GM21515 (cell line): ENCODE data around the gene PI4K2B.
"Not testable (repeated sequence)": the region's sequence is repeated elsewhere in the genome, so short reads cannot be mapped to it uniquely, and the experiment has no call there.

Experiments
- ATAC-seq: cut with Tn5 transposase; IDR thresholded peaks from one replicate; pipeline ENCODE4 v1.9.1; 2021; ENCODE audit not compliant: unreplicated experiment

PI4K2B gene

DNA sequence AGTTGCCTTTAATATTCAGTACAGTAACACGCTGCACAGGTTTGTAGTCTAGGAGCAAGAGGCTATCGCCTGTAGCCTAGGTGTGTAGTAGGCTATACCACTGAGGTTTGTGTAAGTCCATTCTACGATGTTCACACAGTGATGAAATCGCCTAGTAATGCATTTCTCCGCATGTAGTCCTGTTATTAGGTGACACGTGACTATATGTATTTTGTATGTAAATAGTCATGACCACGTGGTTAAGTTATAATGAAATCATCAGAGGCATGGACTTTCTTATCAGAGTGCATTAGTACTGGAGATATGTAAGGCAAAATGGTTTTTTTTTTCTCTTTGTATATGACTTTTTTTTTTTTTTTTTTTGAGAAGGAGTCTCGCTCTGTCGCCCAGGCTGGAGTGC is 68.8 kb downstream of the PI4K2B start:
- ATAC-seq: no peak

DNA sequence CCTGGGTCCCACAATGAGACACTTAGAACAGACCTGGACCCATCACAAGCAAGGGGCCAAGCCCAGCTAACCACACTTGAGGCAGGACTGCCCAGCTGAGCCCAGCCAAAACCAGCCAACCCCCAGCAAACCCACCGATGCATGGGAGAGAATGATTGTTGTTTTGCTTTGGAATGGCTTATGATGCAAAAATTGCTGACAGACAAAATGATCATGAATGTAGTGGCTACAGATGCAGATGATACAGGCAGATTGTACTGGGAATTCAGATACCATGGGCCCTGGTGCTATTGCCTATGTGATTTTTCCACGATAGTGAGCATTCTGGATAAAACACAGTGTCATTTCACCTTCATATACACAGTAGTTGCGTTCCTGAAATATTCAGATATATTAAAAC is 69.7 kb downstream of the PI4K2B start:
- no peak for ATAC-seq

DNA sequence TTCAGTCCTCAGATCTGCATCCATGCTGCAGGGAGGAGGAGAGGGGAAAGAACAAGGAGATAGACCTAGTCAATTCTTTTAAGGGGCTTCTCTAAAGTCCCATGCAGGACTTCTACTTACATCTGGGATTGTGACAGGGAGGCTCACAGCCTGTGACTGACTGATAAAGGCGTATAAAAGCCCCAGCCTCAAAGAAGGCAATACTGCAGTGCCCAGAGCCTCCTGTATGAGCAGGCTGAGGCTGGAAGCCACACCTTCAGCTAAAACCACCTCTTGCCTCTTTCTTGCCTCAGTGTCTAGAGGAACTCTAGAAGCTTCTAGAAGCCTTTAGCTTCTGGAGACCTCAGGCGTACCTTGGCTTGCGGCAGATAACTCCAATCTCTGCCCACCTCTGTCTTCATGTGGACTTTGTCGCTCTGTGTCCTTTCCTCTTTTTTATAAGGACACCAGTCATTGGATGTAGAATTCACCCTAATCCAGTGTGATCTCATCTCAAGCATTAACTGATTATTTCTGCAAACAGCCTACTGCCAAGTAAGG is 72.8 kb downstream of the PI4K2B start:
- no peak for ATAC-seq

DNA sequence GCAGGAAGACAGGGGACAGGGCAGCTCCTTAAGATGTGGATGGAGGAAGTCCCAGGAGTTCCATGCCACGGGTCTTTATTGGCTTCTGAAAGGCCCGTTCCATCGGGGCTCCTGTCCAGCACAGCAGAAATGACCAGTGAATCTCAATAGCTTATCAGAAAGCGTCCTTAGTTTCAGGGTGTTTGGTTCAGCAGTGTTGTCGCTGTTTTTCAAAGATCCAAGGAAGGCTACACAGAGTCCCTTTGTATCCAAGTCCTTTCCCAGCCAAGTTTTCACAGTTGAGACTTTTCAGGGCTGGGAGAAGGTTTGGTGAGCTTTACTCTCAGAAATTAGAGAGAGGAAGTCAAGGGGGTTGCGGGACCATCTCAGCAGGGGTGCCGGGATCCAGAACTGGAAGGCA is 73.8 kb downstream of the PI4K2B start:
- no peak for ATAC-seq

DNA sequence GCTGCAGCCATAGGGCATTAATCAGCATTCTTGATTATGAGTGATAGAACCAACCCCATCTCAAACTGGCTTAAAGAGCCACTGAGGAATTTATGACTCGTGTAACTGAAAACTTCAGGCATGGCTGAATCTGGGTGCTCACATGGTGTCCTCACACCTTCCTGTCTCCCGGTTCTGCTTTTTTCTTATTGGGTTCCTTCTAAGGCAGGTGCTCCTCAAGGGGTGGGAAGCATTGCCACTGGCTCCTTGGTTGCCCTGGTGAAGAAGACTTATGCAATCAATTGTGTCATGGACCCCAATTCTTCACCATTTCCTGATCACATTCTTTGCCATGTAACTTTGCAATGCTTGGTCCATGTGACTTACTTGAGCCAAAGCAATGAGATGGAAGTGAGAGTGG is 74.5 kb downstream of the PI4K2B start:
- no peak for ATAC-seq

DNA sequence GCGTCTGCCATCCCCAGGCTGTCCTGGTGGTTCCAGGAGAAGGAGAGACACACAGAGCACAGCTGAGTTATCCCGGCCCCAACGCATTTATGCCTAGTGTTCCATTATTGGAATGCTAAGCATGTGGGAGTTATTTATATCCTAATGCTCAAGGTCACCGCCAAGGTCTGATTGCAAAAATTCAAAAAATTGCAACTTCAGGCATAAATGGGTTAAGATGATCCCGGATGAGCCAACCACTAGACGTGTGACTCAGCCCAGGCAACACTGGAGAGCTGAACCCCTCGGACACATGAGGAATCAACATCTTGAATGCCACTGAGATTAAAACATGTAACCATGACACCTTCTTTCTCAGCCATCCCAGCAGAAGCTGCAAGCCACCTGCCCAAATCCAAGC is 74.9 kb downstream of the PI4K2B start:
- ATAC-seq: no peak

DNA sequence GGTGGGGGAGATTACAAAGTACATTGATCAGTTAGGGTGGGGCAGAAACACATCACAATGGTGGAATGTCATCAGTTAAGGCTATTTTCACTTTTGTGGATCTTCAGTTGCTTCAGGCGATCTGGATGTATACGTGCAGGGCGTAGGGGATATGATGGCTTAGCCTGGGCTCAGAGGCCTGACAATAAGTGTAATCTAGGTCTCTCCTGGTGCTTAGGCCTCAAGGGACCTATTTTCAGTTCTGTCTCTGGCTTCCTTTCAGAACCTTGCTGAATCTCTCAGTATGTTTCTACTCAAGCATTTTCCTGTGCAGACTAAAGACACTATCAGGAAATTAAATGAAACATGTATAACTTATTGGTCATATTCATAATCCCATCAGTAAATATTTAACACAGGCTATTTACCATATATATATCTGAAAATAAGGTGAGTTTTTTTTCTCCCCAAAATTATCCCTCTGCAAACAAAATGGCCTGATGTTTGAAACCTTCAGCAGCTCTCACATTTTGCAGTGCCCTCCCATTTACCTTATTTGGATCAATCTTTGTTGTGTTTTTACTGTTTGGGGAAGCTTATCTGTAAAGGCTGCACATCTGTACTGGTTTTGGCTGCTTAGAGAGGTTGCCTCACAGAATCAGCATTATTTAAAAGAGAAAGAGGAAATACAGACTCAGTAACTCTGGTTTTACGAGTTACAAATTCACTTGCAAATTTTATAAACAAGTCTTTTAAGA is 76.4 kb downstream of the PI4K2B start:
- ATAC-seq: peak; percentile 57

DNA sequence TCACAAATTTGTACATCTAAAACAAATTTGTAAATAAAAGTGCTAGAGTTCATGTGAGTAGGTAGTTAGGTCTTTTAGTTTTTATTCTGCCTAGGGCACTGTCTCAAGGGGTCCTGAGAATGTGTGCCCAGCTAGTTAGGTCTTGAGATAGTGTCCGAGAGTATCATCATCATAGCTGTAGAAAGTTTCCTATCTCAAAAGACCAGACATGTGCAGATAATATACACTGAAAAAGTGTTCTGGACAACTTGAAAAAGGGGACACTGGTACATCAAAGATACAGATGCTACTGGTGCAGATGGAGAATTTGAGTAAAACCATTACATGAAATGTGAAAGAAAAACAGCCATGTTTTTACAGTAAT is 77.0 kb downstream of the PI4K2B start:
- ATAC-seq: peak; percentile 18

DNA sequence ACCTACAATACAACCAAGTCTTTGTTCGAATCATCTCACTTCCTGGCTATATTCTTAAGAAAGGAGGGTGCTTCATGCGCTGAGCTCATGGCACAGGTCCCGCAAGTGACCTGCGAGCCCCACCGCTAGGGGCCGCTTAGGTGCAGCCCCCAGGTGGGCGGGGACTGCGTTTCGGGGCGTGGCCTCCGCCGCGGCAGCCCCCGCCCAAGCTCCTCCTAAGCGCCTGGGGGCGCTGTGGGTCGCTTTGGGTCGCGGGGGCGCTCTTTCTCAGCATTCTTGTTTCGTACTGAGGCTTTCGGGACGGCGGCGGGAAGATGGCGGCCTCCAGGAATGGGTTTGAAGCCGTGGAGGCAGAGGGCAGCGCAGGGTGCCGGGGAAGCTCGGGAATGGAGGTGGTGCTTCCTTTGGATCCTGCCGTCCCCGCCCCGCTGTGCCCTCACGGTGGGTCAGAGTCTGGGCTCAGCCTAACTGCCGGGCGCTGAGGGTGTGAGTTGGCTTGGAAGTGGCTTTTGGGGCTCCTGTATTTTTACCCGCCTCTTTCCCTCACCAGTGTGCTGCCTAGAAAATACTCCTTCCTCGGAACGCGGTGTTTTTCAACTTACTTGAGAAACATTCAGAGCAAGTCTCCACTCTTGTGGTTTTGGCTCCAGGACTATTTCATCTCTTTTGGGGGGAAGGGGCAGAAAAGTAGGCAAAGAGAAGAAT is 78.8 kb downstream of the PI4K2B start, which contains the start of gene ZCCHC4:
TSS of gene ZCCHC4 (plus strand) at position 279 of the 705 bp plus-strand sequence. CDS start at position 315, 36 bp downstream.
- ATAC-seq: peak; percentile 79

DNA sequence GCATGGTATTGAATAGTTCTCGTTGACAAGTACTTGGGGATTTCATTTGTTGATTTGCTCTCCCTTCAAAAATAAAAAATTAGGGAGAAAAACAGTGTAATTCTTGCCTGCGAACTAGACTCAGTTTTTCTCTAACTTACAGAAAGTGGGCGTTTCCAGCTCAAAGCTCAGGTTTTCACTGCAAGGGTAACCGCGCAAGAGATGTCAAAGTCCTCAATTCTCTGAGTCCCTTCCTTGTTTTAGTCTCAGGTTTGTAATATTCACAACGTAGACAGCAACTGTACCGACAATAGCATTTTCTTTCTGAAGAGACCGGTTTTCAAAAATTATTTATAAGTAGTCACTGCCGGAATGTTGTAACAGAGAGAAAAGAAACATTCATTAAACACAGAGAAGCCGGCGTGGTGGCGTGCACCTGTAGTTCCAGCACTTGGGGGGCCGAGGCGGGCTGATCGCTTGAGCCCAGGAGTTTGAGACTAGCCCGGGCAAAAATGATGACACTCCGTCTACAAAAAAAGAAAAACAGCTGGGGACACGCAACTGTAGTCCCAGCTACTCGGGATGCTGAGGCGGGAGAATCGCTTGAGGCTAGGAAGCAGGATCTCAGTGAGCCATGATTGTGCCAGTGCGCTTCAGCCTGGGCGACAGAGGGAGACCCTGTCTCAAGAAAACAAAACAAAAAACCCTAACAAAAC is 79.5 kb downstream of the PI4K2B start:
- no peak for ATAC-seq

DNA sequence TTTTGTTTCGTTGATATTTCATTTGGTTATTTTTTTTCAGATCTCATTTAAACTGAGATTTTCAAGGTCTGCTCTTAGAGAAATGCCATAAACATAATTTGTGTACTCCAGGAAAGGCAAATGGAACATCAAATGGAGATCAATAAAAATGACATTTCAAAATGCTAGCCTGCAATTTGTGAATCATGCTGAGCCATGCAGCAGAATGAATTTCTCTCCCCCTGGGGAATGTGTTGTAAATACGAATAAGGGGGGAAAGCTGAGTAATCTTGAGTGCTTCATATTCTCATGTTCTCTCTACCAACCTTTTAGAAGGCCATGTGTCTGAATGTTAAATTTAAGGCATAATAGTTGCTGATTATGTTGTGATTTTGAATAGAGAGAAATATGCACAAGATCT is 86.5 kb downstream of the PI4K2B start:
- ATAC-seq: no peak

DNA sequence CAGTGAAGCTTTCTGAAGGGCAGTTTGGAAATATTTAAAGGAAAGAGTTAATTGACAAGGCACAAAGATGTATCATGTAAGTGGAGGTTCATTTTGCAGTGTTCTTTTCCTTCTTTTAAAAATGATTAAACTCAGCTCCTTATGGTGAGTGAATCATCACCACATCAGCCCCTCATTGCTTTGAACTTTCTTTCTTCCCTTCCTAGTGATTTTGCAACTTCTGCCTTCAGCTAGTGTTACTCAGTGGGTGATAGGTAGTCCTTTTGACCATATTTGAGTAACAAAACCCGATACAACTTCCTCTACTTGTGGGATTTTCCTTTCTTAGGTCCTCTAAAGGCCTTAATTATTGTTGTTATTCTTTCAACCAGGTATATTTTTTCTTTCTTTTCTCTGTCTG is 86.9 kb downstream of the PI4K2B start:
- ATAC-seq: no peak

DNA sequence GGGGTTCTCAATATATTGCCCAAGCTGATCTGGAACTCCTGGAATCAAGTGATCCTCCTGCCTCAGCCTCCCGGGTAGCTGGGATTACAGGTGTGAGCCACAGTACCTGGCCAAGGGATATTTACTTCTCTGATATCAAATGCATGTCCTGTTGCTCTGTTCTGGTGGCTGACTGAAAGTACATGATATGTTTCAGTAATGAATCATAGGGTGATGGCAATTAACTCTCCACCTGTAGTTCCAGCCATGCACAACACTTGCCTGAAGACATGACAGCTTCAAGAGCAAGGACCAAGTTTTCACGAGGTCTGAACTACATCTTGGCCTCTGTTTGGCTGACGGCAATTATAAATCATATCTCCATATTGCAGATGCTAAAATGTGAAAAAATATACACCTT is 87.9 kb downstream of the PI4K2B start:
- no peak for ATAC-seq

DNA sequence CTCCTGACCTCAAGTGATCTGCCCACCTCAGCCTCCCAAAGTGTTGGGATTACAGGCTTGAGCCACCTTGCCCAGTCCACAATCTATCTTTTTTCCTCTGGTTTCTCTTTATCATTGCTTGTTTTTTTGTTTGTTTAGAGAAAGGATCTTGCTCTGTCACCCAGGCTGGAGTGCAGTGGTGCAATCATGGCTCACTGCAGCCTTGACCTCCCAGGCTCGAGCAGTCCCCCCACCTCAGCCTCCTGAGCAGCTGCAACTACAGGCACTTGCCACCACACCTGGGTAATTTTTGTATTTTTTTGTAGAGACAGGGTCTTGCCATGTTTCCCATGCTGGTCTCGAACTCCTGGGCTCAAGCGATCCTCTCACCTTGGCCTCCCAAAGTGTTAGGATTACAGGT is 94.6 kb downstream of the PI4K2B start:
- not testable (repeated sequence) for ATAC-seq
